Activated naive CD4-positive, alpha-beta T cell (primary cell): ENCODE results near the gene ECEL1.
"Not testable (repeated sequence)": the region's sequence is repeated elsewhere in the genome, so short reads cannot be mapped to it uniquely, and the experiment has no call there.

Source experiments
- DNase-seq, 4 experiments: peaks; one replicate each; lab custom pipeline; 2025; lab: John Stamatoyannopoulos, UW

Gene ECEL1

GRCh38 chr2:232458661-232459418, 28.8 kb downstream of the ECEL1 start:
- no peak for DNase-seq

- no peak for DNase-seq
Measured at GRCh38 chr2:232458051-232458660, 29.5 kb downstream of the ECEL1 start.

GRCh38 chr2:232457121-232458011, 30.3 kb downstream of the ECEL1 start:
- no peak for DNase-seq

- DNase-seq: no peak
Measured at GRCh38 chr2:232456296-232457120, 31.1 kb downstream of the ECEL1 start.

- no peak for DNase-seq
Measured at GRCh38 chr2:232455426-232456255, 32.0 kb downstream of the ECEL1 start, which contains the start of gene ALPI. TSS of gene ALPI (plus strand) at chr2:232456153. CDS start at chr2:232456200, 47 bp downstream.

GRCh38 chr2:232454630-232455029, 33.0 kb downstream of the ECEL1 start:
- no peak for DNase-seq

GRCh38 chr2:232451645-232452044, 36.0 kb downstream of the ECEL1 start:
- DNase-seq: not testable (repeated sequence)

GRCh38 chr2:232449964-232450363, 37.7 kb downstream of the ECEL1 start:
- DNase-seq: no peak

- no peak for DNase-seq
Measured at GRCh38 chr2:232448304-232448690, 39.3 kb downstream of the ECEL1 start.

- no peak for DNase-seq
Measured at GRCh38 chr2:232447638-232448303, 39.9 kb downstream of the ECEL1 start.

GRCh38 chr2:232447091-232447620, 40.5 kb downstream of the ECEL1 start:
- DNase-seq: no peak

- DNase-seq: not testable (repeated sequence)
Measured at GRCh38 chr2:232446266-232446777, 41.3 kb downstream of the ECEL1 start.

- not testable (repeated sequence) for DNase-seq
Measured at GRCh38 chr2:232445149-232445885, 42.3 kb downstream of the ECEL1 start.

GRCh38 chr2:232444409-232445148, 43.1 kb downstream of the ECEL1 start:
- DNase-seq: peak; percentile 15 to 35 (median 24)

GRCh38 chr2:232443669-232444408, 43.8 kb downstream of the ECEL1 start:
- not testable (repeated sequence) for DNase-seq

GRCh38 chr2:232443047-232443446, 44.6 kb downstream of the ECEL1 start:
- not testable (repeated sequence) for DNase-seq

GRCh38 chr2:232442431-232442830, 45.2 kb downstream of the ECEL1 start:
- not testable (repeated sequence) for DNase-seq
